ENCODE measurements around the gene KRTAP27-1.

GRCh38 chr21:30337772-30338171, 278 bp upstream of the KRTAP27-1 start:
- TF ChIP-seq POLR2A (IDR thresholded peaks at IDR 0.05) (no peak), CTCF (IDR thresholded peaks at IDR 0.05) (no peak)
